HG02852 (cell line): ENCODE results near the gene DAGLA.

ENCODE experiments used
- ATAC-seq: cut with Tn5 transposase; IDR thresholded peaks from one replicate; pipeline ENCODE4 v1.9.1; 2021; ENCODE audit warnings: mild to moderate bottlenecking, moderate library complexity; ENCODE audit not compliant: unreplicated experiment

Gene DAGLA

DNA sequence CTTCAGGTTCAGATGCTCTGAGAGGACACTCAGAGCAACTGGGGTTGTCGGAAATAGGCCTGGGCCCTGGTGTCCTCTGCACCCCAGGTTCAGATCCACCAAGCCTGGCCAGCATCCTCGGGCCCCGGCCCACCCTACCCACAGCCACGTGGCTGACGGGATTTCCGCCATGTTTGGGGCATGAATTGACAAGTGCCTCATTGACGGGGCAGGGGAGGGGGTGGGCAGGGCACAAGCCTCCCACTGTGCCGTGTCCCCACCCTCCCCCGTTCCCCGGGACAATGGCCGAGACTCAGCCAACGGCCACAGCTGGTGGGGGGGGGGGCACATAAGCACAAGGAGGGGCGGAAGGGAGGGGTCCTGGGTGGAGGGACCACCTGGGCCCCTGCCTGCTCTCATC is 80.8 kb downstream of the DAGLA start:
- ATAC-seq, result no peak

- ATAC-seq, result no peak
These were observed 81.4 kb downstream of the DAGLA start for GRCh38 chr11:61761440-61762222.

- no peak for ATAC-seq
These were observed 82.0 kb downstream of the DAGLA start for GRCh38 chr11:61762223-61762615.

DNA sequence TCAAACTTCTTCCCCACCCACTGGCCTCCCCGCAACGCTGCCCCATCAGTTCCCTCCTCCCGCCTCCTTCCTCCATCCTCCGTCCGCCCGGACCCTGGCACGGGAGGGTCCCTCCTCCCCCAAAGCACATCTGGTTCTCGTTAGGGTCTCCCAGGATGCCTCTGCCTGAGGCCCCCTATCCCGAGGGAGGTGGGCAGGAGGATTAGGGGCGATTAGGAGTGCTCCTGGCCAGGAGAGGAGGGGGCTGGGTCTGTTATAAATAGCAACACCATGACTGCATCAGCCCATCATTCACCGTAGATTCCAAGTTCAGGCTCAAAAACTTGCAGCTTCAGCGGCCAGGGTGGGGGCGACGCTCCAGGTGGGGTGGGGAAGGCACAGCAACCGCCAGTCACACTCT is 82.6 kb downstream of the DAGLA start:
- ATAC-seq, result no peak

- ATAC-seq, result no peak
These were observed 83.9 kb downstream of the DAGLA start for GRCh38 chr11:61763930-61764605.

DNA sequence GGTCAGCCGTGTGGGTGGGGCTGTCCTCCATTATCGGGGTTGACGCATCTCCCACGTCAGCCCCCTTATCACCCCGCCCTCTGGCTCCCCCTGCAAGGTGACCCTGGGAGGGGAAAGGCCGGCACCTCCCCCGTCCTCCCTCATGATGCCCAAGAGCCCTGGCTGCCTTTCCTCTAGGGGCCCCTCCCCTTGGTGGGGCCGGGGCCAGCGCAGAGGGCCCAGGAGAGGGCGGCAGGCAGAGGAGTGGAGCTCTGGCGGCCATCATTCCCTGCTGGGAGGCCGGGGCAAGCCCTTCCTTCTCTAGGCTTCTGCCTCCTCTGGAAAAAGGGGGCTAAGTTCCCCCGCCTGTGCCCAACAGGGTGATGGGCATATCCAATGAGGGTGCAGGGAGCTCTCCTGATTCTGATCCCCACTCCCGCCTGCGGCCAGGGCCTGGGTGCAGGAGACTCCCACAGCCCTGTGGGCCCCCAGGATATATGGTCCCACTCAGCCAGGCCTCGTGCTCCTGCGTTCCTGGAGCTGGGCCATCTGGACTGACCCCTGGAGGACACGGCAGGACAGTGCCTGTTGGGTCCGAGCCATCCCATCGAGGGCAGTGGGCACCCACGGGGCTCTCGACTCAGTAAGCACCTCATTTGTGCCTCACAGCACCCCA is 84.5 kb downstream of the DAGLA start:
- no peak for ATAC-seq

DNA sequence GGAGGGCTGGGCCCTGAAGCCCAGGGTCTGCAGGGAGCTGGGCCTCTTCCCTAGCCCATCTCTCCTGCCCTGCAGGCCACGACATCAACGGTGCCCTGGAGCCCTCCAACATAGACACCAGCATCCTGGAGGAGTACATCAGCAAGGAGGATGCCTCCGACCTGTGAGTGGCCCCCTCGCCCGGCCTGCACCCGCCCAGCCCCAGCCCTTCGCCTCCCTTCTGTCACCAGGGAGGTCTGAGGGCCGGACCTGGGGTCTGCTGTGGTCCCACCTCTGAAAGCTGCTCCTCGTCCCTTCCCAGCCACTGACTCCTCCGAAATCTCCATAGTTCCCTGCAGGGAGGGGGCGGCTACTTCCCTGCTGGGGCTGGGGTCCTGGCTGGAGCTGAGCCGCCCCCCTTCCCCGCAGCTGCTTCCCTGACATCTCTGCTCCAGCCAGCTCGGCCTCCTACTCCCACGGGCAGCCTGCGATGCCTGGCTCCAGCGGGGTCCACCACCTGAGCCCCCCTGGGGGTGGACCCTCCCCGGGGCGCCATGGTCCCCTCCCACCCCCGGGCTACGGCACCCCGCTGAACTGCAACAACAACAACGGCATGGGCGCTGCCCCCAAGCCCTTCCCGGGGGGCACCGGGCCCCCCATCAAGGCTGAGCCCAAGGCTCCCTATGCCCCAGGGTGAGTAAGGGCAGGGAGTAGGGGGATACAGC is 85.5 kb downstream of the DAGLA start:
- no peak for ATAC-seq

DNA sequence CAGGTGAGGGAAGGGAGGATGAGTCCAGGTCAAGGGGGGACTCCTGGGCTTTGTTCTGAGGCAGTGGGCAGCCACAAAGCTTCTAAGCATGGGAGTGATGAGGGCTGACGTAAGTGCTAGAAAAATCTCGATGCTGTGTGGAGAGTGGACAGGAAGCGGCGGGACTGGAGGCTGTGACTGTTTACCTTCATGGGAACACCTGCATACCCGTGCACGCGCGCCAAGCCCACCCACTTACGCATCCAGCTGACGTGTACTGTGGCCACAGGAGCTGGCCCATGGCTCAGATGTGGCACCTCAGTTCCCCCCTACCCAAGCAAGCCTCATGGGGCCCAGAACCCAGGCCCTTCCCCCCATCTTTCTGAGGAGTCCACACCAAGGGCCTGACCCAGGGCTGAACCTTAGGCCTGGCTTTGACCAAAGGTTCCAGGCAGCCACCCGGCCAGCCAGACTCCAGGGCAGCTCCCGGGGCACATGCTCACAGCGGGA is 86.2 kb downstream of the DAGLA start:
- no peak for ATAC-seq

DNA sequence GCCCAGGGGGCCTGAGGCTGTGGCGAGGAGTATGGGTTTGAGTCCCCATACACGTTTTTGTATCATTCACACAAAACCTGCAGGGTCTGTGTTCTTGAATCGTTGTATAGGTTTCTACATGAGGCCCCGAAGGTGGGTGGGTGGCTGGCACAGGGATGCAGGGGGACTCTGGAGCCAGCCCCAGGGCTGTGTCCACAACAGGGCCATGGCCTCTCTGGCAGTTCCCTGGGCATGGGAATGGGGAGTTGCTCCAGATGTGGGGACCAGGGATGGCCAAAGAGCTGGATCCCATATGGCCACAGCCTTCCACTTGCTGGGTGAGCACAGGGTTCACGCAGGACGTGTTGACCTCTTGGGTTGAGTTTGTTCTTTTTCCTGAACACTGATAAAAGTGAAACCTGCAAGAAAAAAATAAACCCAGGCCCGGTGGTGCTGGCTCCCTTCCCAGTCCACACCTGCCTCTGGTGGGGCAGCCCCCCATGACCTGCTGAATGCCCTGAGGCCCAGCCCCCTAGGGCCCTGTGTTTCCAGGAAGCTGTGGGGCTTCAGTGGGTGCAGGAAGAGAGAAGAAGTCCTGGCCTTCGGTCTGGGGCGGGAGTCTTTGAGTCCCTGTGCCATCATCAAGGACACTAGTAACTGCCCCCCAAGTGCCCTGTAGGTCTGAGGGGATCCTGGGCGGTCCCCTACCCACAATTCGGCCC is 88.3 kb downstream of the DAGLA start:
- ATAC-seq, result no peak

GRCh38 chr11:61769169-61769920 is 89.2 kb downstream of the DAGLA start:
- no peak for ATAC-seq

DNA sequence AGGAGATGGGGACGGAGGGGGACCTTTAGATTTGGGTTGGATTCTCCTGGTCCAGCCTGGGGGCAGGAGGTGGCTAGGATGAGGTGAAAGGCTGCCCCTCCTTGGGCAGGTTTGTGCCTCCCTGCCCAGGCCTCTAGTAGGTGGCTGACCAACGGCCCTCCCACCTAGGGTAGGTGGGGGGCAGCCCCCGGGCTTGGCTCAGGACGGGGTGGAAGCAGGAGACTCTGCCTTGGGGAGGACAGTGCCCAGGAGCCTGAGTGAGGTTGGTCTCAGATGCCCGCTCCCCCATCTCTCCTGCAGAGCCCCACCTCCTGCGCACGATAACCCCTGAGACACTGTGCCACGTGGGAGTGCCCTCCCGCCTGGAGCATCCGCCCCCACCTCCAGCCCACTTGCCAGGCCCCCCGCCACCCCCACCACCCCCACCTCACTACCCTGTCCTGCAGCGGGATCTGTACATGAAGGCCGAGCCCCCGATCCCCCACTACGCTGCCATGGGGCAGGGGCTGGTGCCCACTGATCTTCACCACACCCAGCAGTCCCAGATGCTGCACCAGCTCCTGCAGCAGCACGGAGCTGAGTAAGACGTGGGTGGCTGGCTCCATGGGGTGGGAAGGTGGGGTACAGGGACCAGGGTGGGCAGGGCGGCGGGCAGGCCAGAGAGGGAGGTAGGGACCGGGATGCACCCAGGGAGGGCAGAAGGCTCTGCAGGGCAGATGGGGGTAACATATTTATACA is 89.9 kb downstream of the DAGLA start:
- no peak for ATAC-seq

GRCh38 chr11:61771195-61771894 is 91.2 kb downstream of the DAGLA start:
- no peak for ATAC-seq

GRCh38 chr11:61771985-61772455 is 91.8 kb downstream of the DAGLA start:
- no peak for ATAC-seq

DNA sequence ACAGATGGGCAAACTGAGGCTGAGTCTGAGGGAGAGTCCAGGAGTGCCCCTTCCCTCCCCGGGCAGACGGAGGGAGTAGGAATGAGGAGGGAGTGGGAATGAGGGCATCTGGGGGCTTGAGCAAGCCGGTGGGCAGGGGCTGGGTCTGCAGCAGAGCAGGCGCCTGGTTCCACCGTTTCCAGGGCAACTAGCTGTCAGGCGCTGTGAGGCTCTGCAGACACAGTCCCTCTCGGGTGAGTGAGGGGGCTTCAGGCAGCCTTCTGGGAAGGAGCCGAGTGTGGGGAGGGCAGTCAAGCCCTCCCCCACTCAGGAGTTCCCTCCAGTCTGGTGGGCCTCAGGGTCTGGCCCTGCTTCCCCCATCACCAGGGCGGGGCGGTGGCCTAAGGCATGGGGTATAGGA is 93.2 kb downstream of the DAGLA start:
- no peak for ATAC-seq

DNA sequence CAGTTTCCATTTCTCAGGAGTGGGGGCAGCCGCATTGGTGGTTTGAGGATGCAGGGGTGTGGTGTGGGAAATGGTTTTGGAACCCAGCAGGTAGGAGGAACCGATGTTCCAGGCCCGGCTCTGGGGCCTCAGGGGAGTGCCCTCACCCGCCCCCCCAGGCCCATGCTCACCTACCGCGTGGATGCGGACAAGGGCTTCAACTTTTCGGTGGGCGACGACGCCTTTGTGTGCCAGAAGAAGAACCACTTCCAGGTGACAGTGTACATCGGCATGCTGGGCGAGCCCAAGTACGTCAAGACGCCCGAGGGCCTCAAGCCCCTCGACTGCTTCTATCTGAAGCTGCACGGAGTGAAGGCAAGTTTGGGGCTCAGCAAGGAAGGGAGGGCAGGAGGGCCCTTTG is 93.6 kb downstream of the DAGLA start:
- ATAC-seq, result no peak

GRCh38 chr11:61774411-61774810 is 94.2 kb downstream of the DAGLA start:
- no peak for ATAC-seq

GRCh38 chr11:61775106-61775505 is 94.9 kb downstream of the DAGLA start:
- ATAC-seq, result no peak
